T-helper 2 cell (primary cell): ENCODE results near the gene THAP3.
A peak's percentile ranks its signal among the peaks of the same experiment; 100 is the strongest.

Experiments
- DNase-seq, 5 experiments: peaks; one replicate each; pipeline versions ENCODE4 v3.0.0 to v3.0.0-alpha.2; 2012 to 2022
- total RNA-seq, 2 donors: gene quantifications; one replicate each; lab custom pipeline; 2026; lab: John Stamatoyannopoulos, UW

Gene THAP3, protein sequence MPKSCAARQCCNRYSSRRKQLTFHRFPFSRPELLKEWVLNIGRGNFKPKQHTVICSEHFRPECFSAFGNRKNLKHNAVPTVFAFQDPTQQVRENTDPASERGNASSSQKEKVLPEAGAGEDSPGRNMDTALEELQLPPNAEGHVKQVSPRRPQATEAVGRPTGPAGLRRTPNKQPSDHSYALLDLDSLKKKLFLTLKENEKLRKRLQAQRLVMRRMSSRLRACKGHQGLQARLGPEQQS
- 8.4 to 12.4 reads per million in 2 donors for total RNA-seq

DNA sequence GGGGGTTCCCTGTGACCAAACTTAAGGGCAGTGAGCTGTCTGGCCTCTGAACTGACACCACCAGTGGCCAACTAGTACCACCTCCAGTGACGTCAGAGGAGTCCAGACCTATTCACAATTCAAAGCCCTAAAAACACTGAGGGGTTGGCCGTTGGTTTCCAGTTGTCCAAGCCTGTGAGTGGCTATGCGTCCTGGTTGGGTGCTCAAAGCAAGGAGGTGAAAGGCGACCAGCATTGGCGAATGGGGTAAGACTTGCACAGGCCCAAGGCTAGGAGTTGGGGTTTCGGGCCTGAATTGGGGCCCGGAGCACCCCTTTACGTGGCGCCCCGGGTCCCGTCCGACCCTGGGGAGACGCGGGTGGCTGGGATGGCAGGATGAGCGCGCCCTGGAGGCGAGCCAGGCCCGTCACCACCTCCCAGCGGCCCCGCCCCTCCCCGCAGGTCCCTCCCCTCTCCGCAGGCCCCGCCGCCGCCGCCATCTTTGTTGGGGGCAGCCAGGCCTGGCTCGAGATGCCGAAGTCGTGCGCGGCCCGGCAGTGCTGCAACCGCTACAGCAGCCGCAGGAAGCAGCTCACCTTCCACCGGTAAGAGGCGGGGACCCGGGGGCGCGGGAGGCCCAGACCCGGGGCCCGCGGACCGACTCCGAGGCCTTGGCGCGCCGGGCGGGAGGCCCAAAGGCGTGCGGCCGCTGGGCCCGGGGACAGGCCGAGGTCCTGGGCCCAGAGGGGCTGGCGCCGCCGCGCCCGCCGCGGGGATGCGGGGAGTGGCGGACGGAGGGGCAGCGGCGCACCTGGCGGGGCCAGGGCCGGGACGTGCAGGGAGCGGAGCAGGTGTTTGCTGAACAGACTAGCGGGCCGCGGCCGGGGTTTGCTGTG is at the start of gene THAP3:
Gene THAP3, plus strand, starts transcription at position 159 of the 874 bp plus-strand sequence. Its CDS starts 351 bp downstream, at position 510.
- peak; percentile 75 to 90 (median 86) for DNase-seq

DNA sequence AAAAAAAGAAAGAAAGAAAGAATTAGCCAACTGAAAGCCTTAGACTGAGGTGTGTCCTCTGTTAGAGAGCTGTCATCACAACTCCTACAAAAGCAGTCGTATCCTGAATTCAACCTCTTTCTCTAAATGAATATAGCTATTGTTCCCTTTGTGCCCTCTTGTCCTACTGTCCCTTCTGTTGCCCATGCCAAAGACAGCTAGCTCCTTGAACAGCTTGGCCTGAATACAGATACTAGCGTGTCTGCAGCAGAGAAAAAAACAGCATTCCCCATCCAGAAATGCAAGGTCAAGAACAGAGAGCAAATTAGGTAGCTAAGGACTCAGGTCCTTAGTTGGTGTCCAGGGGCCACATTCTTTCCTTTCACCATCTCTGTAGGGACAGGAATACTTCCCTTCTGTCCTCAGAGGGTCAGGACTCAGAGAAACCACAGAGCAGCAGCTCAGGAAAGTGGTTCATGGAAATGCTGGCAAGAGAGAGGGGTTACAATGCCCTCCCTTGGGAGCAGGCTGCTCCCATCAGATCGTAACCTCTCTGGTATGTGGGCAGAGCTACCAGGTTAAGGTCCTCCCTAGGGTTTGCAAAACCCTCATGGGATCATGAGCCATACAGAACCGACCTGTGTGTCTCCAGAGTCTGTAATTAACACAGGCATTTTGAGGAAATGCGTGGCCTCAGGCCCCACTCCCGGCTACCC is 46.7 kb upstream of the THAP3 start:
- DNase-seq = no peak

DNA sequence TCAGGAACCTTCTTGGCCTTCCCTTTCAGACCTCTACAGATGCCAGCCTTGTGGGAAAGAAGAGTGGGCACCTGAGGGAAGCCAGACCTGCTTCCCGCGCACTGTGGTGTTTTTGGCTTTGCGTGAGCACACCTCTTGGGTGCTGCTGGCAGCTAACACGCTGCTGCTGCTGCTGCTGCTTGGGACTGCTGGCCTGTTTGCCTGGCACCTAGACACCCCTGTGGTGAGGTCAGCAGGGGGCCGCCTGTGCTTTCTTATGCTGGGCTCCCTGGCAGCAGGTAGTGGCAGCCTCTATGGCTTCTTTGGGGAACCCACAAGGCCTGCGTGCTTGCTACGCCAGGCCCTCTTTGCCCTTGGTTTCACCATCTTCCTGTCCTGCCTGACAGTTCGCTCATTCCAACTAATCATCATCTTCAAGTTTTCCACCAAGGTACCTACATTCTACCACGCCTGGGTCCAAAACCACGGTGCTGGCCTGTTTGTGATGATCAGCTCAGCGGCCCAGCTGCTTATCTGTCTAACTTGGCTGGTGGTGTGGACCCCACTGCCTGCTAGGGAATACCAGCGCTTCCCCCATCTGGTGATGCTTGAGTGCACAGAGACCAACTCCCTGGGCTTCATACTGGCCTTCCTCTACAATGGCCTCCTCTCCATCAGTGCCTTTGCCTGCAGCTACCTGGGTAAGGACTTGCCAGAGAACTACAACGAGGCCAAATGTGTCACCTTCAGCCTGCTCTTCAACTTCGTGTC is 45.9 kb upstream of the THAP3 start:
- no peak for DNase-seq

DNA sequence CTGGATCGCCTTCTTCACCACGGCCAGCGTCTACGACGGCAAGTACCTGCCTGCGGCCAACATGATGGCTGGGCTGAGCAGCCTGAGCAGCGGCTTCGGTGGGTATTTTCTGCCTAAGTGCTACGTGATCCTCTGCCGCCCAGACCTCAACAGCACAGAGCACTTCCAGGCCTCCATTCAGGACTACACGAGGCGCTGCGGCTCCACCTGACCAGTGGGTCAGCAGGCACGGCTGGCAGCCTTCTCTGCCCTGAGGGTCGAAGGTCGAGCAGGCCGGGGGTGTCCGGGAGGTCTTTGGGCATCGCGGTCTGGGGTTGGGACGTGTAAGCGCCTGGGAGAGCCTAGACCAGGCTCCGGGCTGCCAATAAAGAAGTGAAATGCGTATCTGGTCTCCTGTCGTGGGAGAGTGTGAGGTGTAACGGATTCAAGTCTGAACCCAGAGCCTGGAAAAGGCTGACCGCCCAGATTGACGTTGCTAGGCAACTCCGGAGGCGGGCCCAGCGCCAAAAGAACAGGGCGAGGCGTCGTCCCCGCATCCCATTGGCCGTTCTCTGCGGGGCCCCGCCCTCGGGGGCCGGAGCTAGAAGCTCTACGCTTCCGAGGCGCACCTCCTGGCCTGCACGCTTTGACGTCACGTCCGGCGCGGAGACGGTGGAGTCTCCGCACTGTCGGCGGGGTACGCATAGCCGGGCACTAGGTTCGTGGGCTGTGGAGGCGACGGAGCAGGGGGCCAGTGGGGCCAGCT is 45.1 kb upstream of the THAP3 start, which contains the start of gene ZBTB48:
Gene ZBTB48, plus strand, starts transcription at position 621 of the 745 bp plus-strand sequence. CDS start 616 bp downstream, outside the sequence.
- DNase-seq = peak; percentile 93 to 97 (median 96)

DNA sequence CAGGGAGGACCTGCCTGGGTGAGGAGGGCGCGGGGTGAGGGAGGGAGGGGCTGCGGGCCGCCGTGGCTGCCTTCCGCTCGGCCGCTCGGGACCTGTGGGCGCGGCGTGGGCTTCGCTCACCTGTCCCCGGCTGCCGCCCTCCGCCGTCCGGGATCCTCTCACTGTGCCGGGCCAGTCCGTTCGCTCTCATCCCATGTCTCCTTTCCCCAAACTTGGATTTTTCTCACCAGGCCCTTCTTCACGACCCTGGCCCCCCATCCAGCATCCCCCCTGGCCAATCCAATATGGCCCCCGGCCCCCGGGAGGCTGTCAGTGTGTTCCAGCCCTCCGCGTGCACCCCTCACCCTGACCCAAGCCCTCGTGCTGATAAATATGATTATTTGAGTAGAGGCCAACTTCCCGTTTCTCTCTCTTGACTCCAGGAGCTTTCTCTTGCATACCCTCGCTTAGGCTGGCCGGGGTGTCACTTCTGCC is 44.5 kb upstream of the THAP3 start:
- DNase-seq = no peak

DNA sequence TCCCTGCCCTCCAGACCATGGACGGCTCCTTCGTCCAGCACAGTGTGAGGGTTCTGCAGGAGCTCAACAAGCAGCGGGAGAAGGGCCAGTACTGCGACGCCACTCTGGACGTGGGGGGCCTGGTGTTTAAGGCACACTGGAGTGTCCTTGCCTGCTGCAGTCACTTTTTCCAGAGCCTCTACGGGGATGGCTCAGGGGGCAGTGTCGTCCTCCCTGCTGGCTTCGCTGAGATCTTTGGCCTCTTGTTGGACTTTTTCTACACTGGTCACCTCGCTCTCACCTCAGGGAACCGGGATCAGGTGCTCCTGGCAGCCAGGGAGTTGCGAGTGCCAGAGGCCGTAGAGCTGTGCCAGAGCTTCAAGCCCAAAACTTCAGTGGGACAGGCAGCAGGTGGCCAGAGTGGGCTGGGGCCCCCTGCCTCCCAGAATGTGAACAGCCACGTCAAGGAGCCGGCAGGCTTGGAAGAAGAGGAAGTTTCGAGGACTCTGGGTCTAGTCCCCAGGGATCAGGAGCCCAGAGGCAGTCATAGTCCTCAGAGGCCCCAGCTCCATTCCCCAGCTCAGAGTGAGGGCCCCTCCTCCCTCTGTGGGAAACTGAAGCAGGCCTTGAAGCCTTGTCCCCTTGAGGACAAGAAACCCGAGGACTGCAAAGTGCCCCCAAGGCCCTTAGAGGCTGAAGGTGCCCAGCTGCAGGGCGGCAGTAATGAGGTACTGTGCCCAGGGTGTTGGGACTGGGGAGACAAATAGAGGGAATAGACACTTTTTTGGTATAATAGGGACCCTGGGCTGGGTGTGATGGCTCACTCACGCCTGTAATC is 43.9 kb upstream of the THAP3 start:
- no peak for DNase-seq

DNA sequence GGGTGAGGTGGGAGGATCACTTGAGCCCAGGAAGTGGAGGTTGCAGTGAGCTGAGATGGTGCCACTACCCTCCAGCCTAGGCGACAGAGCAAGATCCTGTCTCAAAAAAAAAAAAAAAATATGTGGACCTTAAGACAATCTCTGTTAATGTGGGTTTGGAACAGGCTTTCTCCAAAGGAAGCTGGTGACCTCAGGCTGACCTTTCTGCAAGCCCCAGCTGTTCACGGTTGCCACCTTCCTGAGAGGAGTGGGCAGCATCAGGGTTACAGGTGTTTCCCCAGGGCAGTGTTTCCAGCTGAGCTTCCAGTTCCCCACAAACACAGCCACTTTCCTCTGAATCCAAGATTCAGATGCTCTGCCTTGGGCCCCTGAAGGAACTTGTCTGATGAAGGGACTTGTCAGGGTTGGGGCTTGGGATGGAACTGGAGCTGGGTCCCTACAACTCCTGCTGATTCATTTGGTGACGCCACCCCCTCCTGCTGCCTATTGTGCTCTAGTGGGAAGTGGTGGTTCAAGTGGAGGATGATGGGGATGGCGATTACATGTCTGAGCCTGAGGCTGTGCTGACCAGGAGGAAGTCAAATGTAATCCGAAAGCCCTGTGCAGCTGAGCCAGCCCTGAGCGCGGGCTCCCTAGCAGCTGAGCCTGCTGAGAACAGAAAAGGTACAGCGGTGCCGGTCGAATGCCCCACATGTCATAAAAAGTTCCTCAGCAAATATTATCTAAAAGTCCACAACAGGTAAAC is 42.9 kb upstream of the THAP3 start:
- no peak for DNase-seq

DNA sequence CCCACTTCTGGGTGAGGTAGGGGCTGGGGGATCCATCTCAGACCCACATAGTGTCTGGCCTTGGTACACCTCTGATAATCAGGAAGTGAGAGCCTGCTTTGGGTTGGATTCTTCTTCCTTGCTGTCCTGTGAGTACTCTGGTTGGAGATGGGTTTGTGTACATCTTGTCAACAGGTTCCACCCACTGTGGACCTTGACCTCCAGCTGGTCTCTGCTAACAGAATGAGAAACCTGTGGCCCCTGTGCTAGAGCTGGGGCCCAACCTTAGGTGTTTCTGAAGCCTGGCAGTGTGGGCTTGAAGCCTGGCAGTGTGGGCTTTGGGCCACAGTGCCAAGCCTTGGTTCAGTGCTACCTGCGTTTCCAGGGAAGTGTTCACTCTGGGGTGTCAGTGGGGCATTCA is 42.3 kb upstream of the THAP3 start:
- no peak for DNase-seq

DNA sequence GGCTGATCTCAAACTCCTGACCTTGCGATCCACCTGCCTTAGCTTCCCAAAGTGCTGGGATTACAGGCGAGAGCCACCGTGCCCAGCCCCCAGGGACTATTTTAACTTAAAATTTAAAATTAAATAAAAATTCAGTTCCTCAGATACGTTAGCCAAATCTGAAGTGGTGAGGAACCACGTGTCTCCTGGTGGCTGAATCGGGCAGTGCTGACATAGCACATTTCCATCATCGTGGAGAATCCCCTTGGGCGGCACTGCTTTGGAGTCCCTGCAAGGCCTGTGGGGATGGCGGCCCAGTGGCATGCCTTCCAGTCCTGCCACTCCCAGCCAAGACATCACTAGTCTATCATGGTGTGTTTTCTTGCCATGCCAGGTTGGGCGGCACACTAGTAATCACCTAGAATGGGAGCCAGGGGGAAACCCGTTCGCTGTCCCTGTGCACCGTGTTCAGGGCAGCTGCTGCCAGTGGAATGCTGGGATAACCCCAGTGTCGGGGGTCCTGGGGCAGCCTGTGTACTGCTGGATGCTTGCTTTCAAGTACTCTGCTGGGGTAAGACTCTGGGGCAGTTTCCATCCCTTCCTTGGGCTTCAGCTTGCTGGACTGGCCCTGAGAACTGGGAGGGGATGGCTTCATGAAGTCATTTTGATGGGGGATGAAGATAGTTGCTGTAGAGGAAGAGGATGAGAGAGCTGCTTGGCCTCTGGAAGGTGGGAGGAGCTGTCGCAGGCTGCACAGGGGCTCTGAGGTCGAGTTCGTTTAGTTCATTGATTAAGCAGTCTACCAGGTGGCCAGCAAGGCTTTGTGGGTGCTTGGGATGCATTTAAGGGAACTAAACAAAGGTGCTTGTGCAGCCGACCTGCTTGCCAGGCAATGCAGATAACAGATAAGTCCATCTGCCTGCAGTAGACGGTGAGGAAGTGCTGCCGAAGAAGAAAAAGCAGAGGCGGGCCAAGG is 40.3 kb upstream of the THAP3 start:
- DNase-seq = no peak

DNA sequence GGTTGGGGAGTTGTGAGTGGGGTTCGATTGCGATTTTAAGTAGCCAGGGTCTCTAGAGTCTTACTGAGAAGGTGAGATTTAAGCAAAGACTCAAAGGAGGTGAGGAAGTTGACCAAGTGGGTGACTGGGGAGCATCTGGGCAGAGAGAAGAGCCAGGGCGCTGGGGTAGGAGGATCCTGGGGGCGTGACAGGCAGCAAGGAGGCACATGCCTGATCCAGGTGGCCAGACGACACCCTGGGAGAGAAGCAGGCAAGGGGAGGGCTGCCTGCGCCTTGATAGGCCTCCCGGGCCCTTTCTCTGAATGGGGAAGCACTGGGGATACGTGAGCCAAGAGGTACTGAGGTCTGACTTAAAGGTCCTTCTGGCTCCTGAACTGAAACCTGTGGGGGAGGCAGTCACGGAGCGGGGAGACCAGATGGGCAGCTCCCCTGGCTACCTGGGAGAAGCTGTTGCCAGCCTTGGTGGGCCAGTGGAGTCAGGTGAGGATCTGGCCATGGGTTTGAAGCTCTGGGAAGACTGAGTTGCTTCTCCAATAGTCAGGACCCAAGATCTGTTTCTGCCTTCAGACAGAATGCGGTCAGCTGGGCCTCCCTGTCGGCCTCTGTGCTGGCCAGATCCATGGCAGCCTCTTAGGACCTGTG is 39.5 kb upstream of the THAP3 start:
- no peak for DNase-seq

DNA sequence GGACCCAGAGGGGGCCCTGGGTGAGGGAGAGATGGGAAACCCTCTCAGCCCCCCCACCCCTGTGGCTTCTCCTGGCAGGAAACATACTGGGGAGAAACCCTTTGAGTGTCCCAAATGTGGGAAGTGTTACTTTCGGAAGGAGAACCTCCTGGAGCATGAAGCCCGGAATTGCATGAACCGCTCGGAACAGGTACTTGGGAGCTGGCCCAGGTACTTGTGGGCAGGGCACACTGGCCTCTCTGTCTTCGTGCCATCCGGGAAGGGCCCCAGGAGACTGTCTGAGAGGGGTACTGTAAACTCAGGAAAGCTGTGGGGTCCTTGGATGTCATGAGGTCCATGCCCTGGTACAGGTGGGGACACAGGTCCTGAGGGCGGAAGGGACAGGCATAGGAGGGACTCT is 38.8 kb upstream of the THAP3 start:
- no peak for DNase-seq

DNA sequence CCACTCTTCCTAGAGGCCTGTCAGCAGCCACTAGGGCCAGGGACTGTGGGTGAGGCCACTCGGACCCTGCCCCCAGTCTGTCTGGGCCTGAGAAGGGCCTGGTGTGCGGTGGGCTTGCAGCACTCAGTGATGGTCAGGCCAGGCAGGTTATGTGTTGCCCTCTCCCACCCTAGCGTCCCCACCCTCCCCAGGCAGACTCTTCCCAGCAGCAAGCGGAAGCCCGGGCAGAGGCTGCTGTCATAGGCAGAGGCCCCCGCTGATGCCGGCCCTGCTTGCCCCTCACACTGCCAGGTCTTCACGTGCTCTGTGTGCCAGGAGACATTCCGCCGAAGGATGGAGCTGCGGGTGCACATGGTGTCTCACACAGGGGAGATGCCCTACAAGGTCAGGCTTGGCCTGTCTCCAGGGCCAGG is 38.3 kb upstream of the THAP3 start:
- DNase-seq = no peak

DNA sequence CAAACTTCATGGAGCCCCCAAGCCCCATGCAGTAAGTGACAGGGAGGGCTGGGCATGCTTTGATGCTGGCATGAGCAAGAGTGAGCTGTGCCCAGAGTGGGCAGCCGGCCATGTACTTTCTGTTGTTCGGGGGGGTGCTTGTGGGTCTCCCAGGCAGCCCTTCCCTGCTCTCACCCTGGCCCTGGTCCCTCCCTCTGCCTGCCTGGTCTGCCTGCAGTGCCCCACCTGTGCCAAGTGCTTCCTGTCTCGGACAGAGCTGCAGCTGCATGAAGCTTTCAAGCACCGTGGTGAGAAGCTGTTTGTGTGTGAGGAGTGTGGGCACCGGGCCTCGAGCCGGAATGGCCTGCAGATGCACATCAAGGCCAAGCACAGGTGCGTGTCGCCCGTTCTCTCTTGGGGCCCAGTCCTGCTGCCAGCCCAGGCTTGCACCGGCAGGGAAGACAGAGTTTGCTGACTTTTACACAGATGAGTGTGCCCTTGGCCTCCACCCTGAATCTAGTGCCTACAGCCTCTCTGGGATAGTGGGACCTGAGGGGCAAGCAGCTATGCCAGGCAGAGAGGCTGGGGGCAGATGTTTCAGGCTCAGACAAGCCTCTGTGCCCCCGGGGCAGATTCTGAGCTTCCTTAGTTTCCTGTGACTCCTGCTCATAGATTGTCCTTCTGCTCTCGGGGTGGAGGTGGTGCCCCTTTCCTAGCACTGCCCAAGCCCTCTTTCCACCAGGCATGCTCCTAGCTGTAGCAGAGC is 37.2 kb upstream of the THAP3 start:
- DNase-seq = no peak

DNA sequence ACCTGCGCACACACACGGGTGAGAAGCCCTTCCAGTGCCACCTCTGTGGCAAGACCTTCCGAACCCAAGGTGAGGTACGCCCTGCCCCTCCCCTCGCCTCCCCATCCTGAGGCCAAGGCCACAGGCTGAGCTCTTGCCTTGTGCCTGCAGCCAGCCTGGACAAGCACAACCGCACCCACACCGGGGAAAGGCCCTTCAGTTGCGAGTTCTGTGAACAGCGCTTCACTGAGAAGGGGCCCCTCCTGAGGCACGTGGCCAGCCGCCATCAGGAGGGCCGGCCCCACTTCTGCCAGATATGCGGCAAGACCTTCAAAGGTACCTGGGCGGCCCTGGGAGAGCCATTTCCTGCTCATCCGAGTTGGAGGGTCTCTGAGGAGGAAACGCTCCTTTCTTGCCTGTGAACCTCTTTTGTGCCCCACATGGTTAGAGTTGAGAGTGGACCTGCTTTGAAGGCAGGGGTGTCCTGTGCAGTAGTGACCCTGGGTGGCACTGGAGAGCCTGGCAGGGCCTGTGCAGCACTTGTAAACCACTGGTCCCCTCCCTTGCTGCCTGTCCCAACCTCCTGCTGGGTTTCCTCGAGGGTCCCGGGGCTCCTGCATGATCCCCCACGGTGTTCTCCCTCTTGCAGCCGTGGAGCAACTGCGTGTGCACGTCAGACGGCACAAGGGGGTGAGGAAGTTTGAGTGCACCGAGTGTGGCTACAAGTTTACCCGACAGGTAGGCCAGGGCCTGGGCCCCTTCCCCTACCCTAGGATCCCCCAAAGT is 36.4 kb upstream of the THAP3 start:
- no peak for DNase-seq

DNA sequence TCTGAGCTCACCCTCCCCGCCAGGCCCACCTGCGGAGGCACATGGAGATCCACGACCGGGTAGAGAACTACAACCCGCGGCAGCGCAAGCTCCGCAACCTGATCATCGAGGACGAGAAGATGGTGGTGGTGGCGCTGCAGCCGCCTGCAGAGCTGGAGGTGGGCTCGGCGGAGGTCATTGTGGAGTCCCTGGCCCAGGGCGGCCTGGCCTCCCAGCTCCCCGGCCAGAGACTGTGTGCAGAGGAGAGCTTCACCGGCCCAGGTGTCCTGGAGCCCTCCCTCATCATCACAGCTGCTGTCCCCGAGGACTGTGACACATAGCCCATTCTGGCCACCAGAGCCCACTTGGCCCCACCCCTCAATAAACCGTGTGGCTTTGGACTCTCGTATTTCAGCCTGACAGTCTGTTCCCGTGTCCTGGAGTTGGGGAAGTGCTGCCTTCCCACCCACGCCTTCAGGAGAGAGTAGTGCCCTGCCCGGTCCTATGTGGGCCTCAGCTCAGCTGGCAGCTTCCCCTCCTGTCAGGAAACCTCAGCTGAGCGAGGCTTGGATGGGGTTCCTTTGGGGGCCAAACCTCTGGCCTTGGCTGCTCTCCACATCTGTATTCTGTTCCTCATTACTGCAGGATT is 35.7 kb upstream of the THAP3 start:
- no peak for DNase-seq

DNA sequence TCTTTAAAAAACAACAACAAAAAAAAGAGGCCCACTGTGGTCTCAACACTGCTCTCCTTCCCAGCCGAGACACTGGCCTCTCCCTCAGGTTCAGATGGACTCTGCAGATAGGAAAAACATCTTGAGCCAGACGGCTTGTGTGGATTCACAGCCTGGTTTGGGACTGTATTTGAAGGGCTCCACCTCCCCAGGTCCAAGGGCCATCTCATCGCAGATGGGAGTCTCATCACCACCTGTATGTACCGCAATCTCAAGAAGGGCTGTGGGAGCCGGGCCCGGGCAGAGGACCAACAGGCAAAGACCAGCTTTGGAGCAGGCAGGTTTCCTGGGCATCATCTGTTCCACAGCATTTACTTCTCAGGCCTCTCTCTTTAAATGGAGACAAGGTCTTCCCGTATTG is 34.6 kb upstream of the THAP3 start:
- DNase-seq = no peak
